ENCODE results near the gene WWOX.

The WWOX gene

DNA sequence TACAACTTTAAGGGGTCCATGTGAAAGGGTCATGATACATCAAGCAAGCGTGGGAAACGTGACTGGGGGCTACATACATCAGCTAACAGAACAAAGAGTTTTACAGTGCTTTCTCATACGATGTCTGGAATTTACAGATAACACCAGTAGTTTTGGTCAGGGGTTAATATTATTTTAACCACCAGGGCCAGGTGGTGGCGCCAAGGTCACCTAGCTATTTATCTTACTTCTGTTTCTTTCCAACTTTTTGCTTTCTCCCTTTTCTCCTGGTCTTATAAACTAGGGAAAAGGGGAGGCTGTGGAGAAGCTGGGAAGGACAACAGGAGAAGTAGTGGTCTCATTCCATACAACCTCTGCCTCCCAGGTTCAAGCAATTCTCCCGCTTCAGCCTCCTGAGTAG, 39.2 kb upstream of the WWOX start:
- Histone ChIP-seq H3K4me3 (ENCODE audit: low read length) (no peak overlapping the region), H3K9ac (ENCODE audit: low read length) (no peak overlapping the region), H3K36me3 (replicated peaks; ENCODE audit: insufficient read depth, low read length) (no peaks in the 10 kb centered on the region), H3K4me1 (ENCODE audit: low read length) (no peaks in the 10 kb centered on the region), H3K9me2 (replicated peaks; ENCODE audit: insufficient read depth, low read length) (no peaks in the 10 kb centered on the region), H3K79me2 (ENCODE audit: low read length) (no peaks in the 10 kb centered on the region), H4K20me1 (ENCODE audit: insufficient read depth, low read length) (no peaks in the 10 kb centered on the region), H3K4me2 (ENCODE audit: low read depth, low read length) (no peak overlapping the region), H3K9me3 (replicated peaks; ENCODE audit: insufficient read depth, low read length) (no peaks in the 10 kb centered on the region), H3K27ac (ENCODE audit: low read length) (no peak overlapping the region), H3K27me3 (replicated peaks; ENCODE audit: insufficient read depth, low read length) (no peaks in the 10 kb centered on the region), H2AFZ (ENCODE audit: low read length) (no peak overlapping the region), H3F3A (ENCODE audit: insufficient read depth, low read length) (no peaks in the 10 kb centered on the region)
- DNase-seq = no peak
- TF ChIP-seq EZH2 (optimal IDR thresholded peaks at IDR 0.05; ENCODE audit: low read depth, low read length) = no peak
- no peak for TF ChIP-seq EZH2phosphoT487 (IDR thresholded peaks at IDR 0.05; ENCODE audit: low read length)
- TF ChIP-seq, protein P1, sequence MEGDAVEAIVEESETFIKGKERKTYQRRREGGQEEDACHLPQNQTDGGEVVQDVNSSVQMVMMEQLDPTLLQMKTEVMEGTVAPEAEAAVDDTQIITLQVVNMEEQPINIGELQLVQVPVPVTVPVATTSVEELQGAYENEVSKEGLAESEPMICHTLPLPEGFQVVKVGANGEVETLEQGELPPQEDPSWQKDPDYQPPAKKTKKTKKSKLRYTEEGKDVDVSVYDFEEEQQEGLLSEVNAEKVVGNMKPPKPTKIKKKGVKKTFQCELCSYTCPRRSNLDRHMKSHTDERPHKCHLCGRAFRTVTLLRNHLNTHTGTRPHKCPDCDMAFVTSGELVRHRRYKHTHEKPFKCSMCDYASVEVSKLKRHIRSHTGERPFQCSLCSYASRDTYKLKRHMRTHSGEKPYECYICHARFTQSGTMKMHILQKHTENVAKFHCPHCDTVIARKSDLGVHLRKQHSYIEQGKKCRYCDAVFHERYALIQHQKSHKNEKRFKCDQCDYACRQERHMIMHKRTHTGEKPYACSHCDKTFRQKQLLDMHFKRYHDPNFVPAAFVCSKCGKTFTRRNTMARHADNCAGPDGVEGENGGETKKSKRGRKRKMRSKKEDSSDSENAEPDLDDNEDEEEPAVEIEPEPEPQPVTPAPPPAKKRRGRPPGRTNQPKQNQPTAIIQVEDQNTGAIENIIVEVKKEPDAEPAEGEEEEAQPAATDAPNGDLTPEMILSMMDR (IDR thresholded peaks at IDR 0.05; ENCODE audit: low read length) = no peak

DNA sequence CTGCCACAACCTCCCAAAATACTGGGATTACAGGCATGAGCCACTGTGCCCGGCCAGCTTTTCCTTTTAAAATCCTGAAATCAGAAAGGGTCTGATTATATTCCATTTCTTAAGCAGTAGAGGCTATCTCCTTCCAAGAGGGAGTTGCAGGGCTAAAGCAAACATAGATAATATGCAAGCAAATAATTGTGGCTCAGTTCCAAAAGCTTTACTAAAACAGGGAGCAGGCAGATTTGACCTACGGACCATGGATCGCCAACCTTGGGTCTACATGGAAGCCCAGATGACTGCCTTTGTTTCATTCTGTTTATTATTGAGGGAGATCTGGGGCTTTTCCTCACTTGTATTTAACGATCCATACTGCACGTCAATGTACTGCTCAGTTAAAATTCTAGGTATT, 38.6 kb upstream of the WWOX start:
- Histone ChIP-seq H3K9me2 (replicated peaks; ENCODE audit: insufficient read depth, low read length) (no peaks in the 10 kb centered on the region), H3F3A (ENCODE audit: insufficient read depth, low read length) (no peaks in the 10 kb centered on the region), H3K9ac (ENCODE audit: low read length) (no peak overlapping the region), H3K4me2 (ENCODE audit: low read depth, low read length) (no peak overlapping the region), H3K79me2 (ENCODE audit: low read length) (no peaks in the 10 kb centered on the region), H3K27me3 (replicated peaks; ENCODE audit: insufficient read depth, low read length) (no peaks in the 10 kb centered on the region), H4K20me1 (ENCODE audit: insufficient read depth, low read length) (no peaks in the 10 kb centered on the region), H2AFZ (ENCODE audit: low read length) (no peak overlapping the region), H3K4me1 (ENCODE audit: low read length) (no peaks in the 10 kb centered on the region), H3K36me3 (replicated peaks; ENCODE audit: insufficient read depth, low read length) (no peaks in the 10 kb centered on the region), H3K4me3 (ENCODE audit: low read length) (no peak overlapping the region), H3K9me3 (replicated peaks; ENCODE audit: insufficient read depth, low read length) (no peaks in the 10 kb centered on the region), H3K27ac (ENCODE audit: low read length) (no peak overlapping the region)
- DNase-seq = no peak
- TF ChIP-seq, protein P1 (IDR thresholded peaks at IDR 0.05; ENCODE audit: low read length) = no peak
- TF ChIP-seq EZH2phosphoT487 (IDR thresholded peaks at IDR 0.05; ENCODE audit: low read length) (no peak), EZH2 (optimal IDR thresholded peaks at IDR 0.05; ENCODE audit: low read depth, low read length) (no peak)

DNA sequence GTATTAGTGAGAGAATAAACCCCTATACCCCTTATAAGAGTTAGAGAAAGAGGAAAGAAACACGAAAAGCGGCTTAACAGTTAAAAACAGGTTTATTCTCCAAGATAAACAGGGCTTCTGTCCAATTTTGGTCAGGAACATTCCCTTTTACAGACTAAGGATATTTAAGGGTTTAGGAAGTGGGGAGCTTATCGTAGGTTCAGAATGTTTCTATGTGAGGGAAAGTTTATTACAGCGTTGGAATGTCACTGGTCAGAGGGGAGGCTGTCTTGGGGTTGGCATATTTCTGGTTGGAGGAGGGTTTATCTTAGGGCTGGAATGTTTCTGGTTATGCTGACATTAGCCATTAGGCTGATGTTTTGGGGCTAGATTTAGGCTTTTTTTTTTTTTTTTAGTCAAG, 34.1 kb upstream of the WWOX start:
- no peak for DNase-seq
- TF ChIP-seq EZH2 (optimal IDR thresholded peaks at IDR 0.05; ENCODE audit: low read depth, low read length) = no peak
- TF ChIP-seq, protein P1 (IDR thresholded peaks at IDR 0.05; ENCODE audit: low read length) = no peak
- TF ChIP-seq EZH2phosphoT487 (IDR thresholded peaks at IDR 0.05; ENCODE audit: low read length) = no peak
- no peaks in the 10 kb centered on the region for H3K9me2 ChIP-seq (replicated peaks; ENCODE audit: insufficient read depth, low read length)
- H4K20me1 ChIP-seq (ENCODE audit: insufficient read depth, low read length) = no peaks in the 10 kb centered on the region
- H3K27ac ChIP-seq (ENCODE audit: low read length) = no peak overlapping the region
- no peak overlapping the region for H3K4me2 ChIP-seq (ENCODE audit: low read depth, low read length)
- no peak overlapping the region for H3K4me3 ChIP-seq (ENCODE audit: low read length)
- no peaks in the 10 kb centered on the region for H3K79me2 ChIP-seq (ENCODE audit: low read length)
- H3K27me3 ChIP-seq (replicated peaks; ENCODE audit: insufficient read depth, low read length) = no peaks in the 10 kb centered on the region
- H3K4me1 ChIP-seq (ENCODE audit: low read length) = no peaks in the 10 kb centered on the region
- no peaks in the 10 kb centered on the region for H3F3A ChIP-seq (ENCODE audit: insufficient read depth, low read length)
- H2AFZ ChIP-seq (ENCODE audit: low read length) = no peak overlapping the region
- H3K9ac ChIP-seq (ENCODE audit: low read length) = no peak overlapping the region
- H3K9me3 ChIP-seq (replicated peaks; ENCODE audit: insufficient read depth, low read length) = no peaks in the 10 kb centered on the region
- H3K36me3 ChIP-seq (replicated peaks; ENCODE audit: insufficient read depth, low read length) = no peaks in the 10 kb centered on the region

Measured in MM.1S (cell line).